Measurements from ENCODE around the gene DPYSL5. TPM values are rescaled to one million over a fixed set of nuclear protein-coding genes. Genes with fewer than 3 reads are reported as not detected.

The DPYSL5 gene
- total and polyA plus RNA-seq, 2 donors (not counting 1 experiment from before 2014, with no cell fraction given): not detected

DNA sequence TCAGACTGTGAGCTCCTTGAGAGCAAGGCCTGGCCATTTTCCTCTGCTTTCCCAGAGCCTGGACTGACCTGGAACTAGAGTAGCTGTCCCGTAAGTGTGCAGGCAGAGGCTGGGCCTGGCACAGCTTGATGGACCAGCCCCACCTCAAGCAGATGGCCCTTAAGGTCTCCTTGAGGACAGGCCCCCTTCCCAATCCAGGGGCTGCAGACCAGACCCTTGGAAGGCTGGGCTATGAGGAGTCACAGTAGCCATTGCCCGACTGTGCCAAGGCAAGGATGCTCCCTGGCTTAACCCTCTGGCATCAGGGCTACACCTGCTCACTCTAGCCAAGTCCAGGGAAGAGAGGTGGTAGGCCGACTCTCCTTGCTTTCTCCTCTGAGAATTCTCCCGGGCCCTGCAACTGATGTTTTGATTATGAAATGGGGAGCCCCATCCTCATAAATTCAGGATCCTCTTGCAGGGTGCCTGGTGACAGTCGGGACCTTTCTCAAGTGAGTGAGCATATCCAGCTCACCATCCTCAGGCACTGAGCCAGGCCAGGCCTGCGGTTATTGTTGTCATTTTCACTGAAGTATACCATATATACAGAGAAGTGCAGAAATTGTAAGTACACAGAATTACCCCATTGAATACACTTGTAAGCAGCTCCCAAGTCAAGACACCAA lies 51.7 kb downstream of the DPYSL5 start:
- Histone ChIP-seq H3K27ac (ENCODE audit: insufficient read depth, low read length) (no peak overlapping the region), H2AFZ (ENCODE audit: low read length) (no peak overlapping the region), H4K20me1 (ENCODE audit: control insufficient read depth, extremely low read depth, insufficient read depth, low read length) (no peaks in the 10 kb centered on the region), H3K4me3 (replicated peaks in 1 of 4; ENCODE audit: control extremely low read depth in 1 of 4, insufficient read depth in 1 of 4, low read depth in 3 of 4, low read length in 4 of 4) (no peak overlapping the region), H3K79me2 (ENCODE audit: control insufficient read depth, insufficient read depth, low read length) (no peaks in the 10 kb centered on the region), H3K36me3 (ENCODE audit: control insufficient read depth, insufficient read depth, low read length) (no peaks in the 10 kb centered on the region), H3K4me2 (ENCODE audit: extremely low read depth, insufficient read depth, low read length) (no peak overlapping the region), H3K9ac (ENCODE audit: insufficient read depth, low read length) (no peak overlapping the region), H3K9me3 (ENCODE audit: control insufficient read depth, insufficient read depth, low read depth, low read length) (no peaks in the 10 kb centered on the region), H3K4me1 (ENCODE audit: control insufficient read depth, extremely low read depth, insufficient read depth, low read length) (no peaks in the 10 kb centered on the region), H3K27me3 (ENCODE audit: control insufficient read depth, insufficient read depth, low read length) (peaks cover 21% of the 10 kb centered on the region)
- TF ChIP-seq, protein P1, sequence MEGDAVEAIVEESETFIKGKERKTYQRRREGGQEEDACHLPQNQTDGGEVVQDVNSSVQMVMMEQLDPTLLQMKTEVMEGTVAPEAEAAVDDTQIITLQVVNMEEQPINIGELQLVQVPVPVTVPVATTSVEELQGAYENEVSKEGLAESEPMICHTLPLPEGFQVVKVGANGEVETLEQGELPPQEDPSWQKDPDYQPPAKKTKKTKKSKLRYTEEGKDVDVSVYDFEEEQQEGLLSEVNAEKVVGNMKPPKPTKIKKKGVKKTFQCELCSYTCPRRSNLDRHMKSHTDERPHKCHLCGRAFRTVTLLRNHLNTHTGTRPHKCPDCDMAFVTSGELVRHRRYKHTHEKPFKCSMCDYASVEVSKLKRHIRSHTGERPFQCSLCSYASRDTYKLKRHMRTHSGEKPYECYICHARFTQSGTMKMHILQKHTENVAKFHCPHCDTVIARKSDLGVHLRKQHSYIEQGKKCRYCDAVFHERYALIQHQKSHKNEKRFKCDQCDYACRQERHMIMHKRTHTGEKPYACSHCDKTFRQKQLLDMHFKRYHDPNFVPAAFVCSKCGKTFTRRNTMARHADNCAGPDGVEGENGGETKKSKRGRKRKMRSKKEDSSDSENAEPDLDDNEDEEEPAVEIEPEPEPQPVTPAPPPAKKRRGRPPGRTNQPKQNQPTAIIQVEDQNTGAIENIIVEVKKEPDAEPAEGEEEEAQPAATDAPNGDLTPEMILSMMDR (conservative IDR thresholded peaks at IDR 0.05 in 1 of 2, IDR thresholded peaks at IDR 0.05 in 1 of 2; ENCODE audit: low read depth in 1 of 2, low read length in 2 of 2): no peak
- TF ChIP-seq EZH2 (IDR thresholded peaks at IDR 0.05; ENCODE audit: low read length, missing control alignments): no peak
- DNase-seq (ENCODE audit: low read depth in 2 of 2): no peak

DNA sequence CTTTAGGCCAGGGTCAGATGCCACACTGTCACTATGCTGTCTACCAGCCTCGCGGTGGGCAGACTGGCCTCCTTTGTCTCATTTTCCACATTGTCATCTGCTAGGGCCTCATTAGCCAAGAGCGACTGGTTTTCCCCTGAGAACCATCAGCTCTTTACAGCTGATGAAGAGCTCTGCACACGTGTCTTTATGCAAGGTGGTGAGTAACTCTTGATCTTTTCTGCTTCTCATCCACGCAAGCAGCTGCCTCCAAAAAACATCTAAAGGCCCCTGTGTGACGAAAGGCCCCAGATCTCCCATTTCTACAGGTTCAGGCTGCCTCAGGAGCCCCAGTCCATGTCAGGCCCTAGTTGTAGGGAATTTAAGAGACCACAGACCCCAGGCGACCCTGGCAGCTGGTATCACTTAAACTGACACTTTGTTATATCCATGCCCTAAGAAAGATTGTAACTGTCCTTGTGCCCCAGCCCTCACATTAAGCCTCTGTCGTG lies 52.9 kb downstream of the DPYSL5 start:
- H3K4me2 ChIP-seq (ENCODE audit: extremely low read depth, insufficient read depth, low read length): no peak overlapping the region
- H3K27ac ChIP-seq (ENCODE audit: insufficient read depth, low read length): no peak overlapping the region
- no peaks in the 10 kb centered on the region for H3K9me3 ChIP-seq (ENCODE audit: control insufficient read depth, insufficient read depth, low read depth, low read length)
- DNase-seq (ENCODE audit: low read depth in 2 of 2): no peak
- no peaks in the 10 kb centered on the region for H3K4me1 ChIP-seq (ENCODE audit: control insufficient read depth, extremely low read depth, insufficient read depth, low read length)
- H3K9ac ChIP-seq (ENCODE audit: insufficient read depth, low read length): no peak overlapping the region
- no peak for TF ChIP-seq EZH2 (IDR thresholded peaks at IDR 0.05; ENCODE audit: low read length, missing control alignments)
- TF ChIP-seq, protein P1 (conservative IDR thresholded peaks at IDR 0.05 in 1 of 2, IDR thresholded peaks at IDR 0.05 in 1 of 2; ENCODE audit: low read depth in 1 of 2, low read length in 2 of 2): no peak
- no peak overlapping the region for H2AFZ ChIP-seq (ENCODE audit: low read length)
- H3K36me3 ChIP-seq (ENCODE audit: control insufficient read depth, insufficient read depth, low read length): no peaks in the 10 kb centered on the region
- H3K27me3 ChIP-seq (ENCODE audit: control insufficient read depth, insufficient read depth, low read length): peaks cover 24% of the 10 kb centered on the region
- no peak overlapping the region for H3K4me3 ChIP-seq (replicated peaks in 1 of 4; ENCODE audit: control extremely low read depth in 1 of 4, insufficient read depth in 1 of 4, low read depth in 3 of 4, low read length in 4 of 4)
- no peaks in the 10 kb centered on the region for H3K79me2 ChIP-seq (ENCODE audit: control insufficient read depth, insufficient read depth, low read length)
- no peaks in the 10 kb centered on the region for H4K20me1 ChIP-seq (ENCODE audit: control insufficient read depth, extremely low read depth, insufficient read depth, low read length)

DNA sequence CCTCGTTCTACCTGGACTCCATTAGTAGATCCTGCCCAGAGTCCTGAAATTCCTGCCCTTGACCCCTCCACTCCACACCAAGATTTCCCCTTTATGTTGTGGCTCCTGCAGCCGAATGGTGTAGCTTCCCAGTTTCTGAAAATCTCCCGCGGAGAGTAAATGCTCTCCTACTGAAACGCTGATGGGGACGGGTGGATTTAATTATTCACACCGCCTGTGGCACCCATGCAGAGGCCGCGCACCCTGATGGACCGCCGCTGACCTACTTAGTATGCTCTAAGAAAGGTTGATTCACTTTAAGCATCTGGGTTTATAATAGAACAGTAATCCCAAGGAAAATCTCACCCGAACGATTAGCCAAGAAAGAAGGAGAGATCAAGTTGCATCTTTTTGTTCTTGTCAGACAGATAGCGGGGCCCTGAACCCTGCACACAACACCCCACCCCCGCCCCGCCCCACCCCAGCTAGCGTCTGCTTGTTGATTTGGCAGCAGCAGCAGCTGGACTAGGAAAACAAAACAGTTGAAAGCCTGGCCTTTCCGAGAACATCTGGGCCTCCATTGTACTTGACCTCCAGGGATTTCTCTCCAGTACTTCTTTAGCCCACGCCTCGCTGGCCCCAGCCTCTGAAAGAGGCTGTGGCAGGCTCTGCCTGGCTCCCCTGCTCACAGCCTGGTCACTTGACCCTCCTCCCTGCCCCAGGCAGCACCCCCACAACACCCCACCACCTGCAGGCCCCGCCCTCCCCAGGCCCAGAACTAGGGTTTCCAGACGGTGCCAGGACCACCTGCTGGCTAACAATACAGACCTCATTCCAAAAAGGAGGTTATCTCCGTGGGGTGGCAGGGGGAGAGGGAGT lies 53.6 kb downstream of the DPYSL5 start:
- TF ChIP-seq EZH2 (IDR thresholded peaks at IDR 0.05; ENCODE audit: low read length, missing control alignments): no peak
- TF ChIP-seq, protein P1 (conservative IDR thresholded peaks at IDR 0.05 in 1 of 2, IDR thresholded peaks at IDR 0.05 in 1 of 2; ENCODE audit: low read depth in 1 of 2, low read length in 2 of 2): no peak
- H3K79me2 ChIP-seq (ENCODE audit: control insufficient read depth, insufficient read depth, low read length): no peaks in the 10 kb centered on the region
- DNase-seq (ENCODE audit: low read depth in 2 of 2): peak in 1 of 2 donors; percentile 5

More for the DNA sequence above, 53.6 kb downstream of the DPYSL5 start:
- no peak overlapping the region for H3K27ac ChIP-seq (ENCODE audit: insufficient read depth, low read length)
- no peak overlapping the region for H3K9ac ChIP-seq (ENCODE audit: insufficient read depth, low read length)
- no peaks in the 10 kb centered on the region for H4K20me1 ChIP-seq (ENCODE audit: control insufficient read depth, extremely low read depth, insufficient read depth, low read length)
- no peaks in the 10 kb centered on the region for H3K4me1 ChIP-seq (ENCODE audit: control insufficient read depth, extremely low read depth, insufficient read depth, low read length)
- H3K27me3 ChIP-seq (ENCODE audit: control insufficient read depth, insufficient read depth, low read length): peaks cover 24% of the 10 kb centered on the region
- no peaks in the 10 kb centered on the region for H3K9me3 ChIP-seq (ENCODE audit: control insufficient read depth, insufficient read depth, low read depth, low read length)
- H3K36me3 ChIP-seq (ENCODE audit: control insufficient read depth, insufficient read depth, low read length): no peaks in the 10 kb centered on the region
- H3K4me3 ChIP-seq (replicated peaks in 1 of 4; ENCODE audit: control extremely low read depth in 1 of 4, insufficient read depth in 1 of 4, low read depth in 3 of 4, low read length in 4 of 4): no peak overlapping the region
- H3K4me2 ChIP-seq (ENCODE audit: extremely low read depth, insufficient read depth, low read length): no peak overlapping the region
- H2AFZ ChIP-seq (ENCODE audit: low read length): no peak overlapping the region
